SKM-1 treated with dmso at 0.1 percent for 144 hours (cell line): ENCODE measurements around the gene EPG5.
"Not testable (repeated sequence)": the region's sequence is repeated elsewhere in the genome, so short reads cannot be mapped to it uniquely, and the experiment has no call there.

ENCODE experiments used
- DNase-seq: peaks from one replicate; lab custom pipeline; 2025; ENCODE audit not compliant: unreplicated experiment; lab: John Stamatoyannopoulos, UW

Gene EPG5

DNA sequence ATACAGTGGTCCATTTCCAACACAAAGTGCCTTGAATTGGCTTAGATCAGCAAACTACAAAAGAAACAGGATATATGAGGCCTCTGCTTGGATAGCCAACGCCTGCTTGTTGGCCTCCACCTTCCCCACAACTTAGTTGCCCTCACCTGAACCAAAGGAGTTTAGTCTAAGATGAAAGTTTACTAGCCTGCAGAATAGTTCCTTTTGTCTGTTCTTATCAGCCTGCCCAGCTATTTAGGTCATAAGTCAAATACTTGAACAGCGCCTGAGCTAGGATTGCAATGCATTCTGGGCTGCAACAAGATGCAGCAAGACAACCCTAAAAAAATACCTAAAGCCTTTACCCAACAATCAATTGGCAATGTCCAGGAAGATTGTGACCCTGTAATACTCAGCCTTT is 13.1 kb upstream of the EPG5 start:
- no peak for DNase-seq

DNA sequence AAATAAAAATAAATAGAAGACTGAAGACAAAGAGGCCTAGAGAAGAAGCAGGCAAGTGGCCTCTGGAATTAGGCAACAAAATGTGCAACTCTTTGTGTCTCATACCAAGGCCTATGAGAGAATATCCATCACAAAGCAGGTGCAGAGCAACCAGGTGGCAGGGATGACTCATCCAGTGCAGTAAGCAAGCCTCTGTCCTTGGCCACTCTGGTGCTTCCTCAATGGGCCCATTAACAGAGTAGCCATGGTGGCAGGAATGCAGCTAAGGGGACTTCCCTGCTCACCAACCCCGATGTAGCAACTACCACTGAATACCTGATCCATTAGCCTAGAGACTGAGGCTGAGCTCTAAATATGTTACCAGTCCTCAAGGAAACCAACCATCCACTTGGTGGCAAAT is 11.0 kb upstream of the EPG5 start:
- DNase-seq = no peak

DNA sequence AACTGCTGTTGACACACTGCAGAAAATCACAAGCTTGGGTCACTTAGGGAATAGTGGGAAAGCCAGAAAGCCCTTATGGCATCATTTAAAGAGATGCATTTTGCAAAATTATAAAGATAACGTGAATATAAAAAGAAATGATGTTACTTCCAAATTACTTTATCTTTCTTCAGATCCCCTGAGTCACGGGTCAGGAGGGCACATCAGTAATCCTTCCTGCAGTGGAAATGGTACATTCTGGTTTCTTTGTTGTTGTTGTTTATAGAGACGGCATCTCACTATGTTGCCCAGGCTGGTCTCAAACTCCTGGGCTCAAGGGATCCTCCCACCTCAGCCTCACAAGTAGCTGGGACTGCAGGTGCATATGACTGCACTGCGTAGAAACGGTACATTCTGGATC is 9.8 kb upstream of the EPG5 start:
- DNase-seq = no peak

DNA sequence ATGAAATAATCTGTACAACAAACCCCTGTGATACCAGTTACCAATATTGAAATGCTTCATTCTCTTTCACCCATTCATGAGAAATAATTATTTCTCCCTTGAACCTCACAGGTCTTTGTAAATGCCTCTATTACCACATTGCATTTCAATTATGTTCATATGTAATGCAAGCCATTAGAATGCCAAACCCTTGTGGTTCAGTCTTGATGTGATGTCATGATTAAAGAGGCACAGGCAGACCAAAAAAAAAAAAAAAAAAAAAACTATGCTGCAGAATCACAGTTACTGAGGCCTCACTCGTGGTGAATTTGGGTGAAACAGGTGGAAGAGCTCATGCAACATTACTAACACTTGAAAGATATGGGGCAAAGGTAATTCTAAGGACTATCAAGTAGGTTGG is 9.4 kb upstream of the EPG5 start:
- no peak for DNase-seq

DNA sequence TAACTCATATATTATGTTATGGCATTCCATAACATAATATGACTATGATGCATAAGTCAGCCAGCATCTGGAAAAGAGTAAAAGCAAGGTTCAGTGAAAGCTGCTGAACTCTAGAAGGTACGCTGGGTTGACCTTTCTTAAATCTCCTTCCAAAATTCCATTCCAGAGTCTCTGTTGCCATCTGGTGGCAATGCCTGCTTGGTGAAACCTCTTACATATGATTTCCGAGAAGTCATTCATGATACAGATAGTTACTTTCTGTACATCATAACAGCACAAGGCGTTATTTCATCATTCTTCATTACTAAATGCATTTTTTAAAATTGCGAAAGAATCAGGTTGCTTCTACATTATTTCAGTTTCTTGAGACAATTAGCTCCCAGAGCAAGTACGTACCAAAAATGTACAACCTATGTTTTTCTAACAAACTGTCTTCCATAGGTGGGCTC is 7.0 kb upstream of the EPG5 start:
- DNase-seq = peak; percentile 70

DNA sequence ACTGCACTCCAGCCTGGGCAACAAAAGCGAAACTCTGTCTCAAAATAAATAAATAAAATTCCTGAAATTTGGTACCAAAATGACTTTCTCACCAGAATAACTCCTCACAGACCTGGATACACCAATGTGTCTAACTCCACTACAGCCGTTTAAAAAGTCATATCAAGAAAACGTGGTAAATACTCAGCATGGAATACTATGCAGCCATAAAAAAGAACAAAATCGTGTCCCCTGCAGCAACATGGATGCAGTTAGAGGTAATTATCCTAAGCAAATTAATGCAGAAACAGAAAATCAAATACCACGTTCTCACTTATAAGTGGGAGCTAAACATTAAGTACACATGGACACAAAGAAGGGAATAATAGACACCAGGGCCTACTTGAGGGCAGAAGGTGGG is 2.2 kb downstream of the EPG5 start:
- DNase-seq = not testable (repeated sequence)

DNA sequence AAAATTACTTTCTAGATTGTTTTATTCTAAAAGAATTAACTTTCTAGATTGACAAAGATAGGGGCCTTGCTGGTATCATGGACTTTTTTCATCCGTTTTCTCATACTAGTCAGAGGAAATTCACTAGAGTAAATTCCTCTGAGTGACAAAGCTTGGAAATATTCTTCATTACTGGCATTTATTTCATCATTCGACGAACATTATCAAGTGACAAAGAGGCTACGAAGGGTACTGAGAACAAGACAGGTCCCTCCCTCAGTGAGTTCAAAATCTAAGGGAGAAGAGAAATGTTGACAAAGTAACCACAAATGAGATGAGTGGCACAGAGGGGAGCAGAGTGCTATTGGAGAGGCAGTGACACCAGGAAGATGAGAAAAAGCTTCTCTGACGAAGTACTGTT is 4.3 kb downstream of the EPG5 start:
- DNase-seq = no peak

DNA sequence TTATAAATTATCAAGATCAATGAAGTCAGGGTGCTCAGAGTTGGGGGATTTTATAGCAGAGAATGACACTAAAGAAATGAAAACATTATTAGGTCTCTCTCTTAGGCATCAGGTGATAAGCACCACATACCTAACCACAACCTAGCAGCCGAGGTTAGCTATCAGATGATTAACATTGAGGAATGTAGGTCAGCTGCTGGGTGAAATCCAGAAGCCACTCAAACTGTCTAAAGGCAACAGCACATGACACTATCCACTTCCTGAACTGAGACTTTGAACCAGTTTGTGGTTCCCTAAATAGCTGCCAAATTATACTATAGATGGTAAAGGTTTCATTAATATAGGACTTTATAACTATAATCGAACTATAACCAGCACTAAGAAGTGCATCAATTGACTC is 4.7 kb downstream of the EPG5 start:
- DNase-seq = no peak

DNA sequence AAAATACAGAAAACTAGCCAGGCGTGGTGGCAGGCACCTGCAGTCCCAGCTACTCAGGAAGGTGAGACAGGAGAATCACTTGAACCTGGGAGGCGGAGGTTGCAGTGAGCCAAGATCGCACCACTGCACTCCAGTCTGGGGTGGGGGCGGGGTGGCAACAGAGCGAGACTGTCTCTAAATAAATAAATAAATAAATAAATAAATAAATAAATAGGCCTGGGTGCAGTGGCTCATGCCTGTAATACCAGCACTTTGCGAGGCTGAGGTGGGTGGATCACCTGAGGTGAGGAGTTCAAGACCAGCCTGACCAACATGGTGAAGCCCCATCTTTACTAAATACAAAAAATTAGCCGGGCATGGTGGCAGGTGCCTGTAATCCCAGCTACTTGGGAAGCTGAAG is 7.6 kb downstream of the EPG5 start:
- not testable (repeated sequence) for DNase-seq

DNA sequence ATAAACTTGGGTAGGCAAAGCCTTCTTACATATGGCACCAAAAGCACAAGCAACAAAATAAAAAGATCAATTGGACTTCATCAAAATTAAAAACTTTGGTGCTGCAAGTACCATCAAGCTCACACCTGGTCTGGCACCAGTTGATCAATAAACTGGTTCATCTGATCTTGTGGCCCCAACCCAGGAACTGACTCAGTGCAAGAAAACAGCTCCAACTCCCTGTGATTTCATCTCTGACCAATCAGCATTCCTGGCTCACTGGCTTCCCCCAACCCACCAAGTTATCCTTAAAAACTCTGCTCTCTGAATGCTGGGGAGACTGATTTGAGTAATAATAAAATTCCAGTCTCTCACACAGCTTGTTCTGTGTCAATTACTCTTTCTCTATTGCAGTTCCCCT is 8.4 kb downstream of the EPG5 start:
- no peak for DNase-seq

DNA sequence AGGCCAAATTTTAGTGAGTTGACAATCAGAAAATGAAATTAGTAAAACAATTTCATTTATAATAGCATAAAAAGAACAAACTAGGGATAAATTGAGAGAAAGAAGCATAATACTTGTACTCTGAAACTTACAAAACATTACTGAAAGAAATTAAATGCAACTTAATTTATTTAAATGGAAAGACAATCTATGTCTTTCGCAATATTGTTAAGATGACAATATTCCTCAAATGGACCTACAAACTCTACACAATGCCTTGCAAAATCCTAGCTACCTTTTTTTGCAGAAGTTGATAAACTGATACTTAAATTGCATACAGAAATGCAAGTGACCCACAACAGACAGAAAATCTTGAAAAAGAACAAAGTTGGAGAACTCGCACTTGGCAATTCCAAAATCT is 9.1 kb downstream of the EPG5 start:
- no peak for DNase-seq

DNA sequence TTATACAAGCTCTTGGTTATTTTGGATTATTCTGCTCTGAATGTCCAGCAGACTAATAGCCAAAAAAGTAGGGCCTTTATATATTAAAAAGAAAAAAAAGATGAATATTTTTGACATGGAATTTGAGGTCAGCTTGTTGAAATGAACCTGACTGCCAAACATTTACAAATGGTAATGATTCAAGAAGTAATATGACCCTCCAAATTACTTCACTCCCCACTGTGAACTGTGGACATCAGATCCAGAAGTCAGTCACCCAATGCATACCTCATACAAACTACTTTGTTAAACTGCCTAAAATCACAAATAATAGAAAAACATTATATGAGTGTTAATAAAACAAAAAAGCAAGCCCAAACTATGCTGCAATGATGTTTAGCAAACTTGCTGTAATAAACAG is 10.0 kb downstream of the EPG5 start:
- no peak for DNase-seq

DNA sequence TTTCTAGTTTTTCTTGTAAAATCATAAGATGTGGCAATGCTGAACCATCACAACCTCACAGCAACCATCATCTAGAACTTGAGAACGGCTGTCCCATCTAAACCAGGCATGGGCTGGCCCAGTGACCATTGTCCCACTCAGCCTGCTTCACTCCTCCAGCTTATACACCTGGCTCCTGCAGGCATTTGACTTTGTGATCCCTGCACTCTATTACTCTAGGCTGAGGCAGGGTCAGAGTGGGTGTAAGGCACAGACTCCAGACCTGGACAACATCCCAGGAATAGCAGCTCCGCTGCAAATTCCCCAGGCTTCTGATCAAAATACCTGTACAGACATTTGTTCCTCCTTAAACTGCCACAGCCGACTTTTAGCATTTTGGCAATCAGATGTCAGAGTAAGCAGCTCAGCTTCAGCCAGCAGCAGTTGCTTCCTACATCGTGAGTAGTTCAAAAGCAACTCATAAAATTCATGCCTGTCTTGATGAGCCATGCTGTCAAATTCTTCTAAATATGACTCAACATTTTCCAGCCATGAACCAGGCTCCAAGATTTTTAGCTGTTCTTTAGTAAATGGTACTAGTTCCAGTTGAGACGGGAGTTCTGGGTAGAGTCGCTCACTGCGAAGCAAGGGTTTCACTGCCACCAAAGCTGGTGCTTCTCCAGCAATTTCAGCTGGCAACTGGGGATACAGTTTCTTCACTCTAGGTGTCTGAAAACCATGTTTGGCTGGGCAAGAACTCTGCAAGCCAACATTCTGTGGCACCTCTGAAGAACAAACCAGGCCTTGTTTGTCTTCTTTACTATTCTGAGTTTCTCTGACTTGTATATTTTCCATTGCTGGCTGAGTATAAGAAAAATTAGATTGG is 12.8 kb downstream of the EPG5 start:
- no peak for DNase-seq

DNA sequence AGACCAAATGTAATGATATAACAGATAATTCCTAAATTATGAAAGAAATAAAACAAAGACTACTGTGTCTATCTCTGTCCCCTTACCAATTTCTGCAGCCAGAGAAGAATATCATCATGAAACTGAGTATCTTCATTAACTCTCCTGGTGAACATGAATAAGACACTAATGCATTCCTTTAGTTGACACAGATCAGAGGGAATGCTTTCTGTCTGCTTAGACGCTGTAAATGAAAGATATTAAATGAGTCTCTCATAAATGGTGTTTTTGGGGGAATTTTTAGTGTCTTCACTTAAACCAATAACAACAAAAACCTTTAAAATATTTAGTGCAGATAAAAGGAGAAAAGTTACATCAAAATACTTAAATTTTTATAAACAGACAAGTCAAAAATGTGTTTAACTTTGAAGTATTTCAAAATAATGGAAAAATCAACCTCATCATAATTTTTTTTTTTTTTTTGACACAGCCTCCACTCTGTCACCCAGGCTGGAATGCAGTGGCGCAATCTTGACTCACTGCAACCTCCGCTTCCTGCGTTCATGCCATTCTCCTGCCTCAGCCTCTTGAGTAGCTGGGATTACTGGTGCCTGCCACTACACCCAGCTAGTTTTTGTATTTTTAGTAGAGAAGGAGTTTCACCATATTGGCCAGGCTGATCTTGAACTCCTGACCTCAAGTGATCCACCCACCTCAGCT is 16.0 kb downstream of the EPG5 start:
- DNase-seq = no peak

DNA sequence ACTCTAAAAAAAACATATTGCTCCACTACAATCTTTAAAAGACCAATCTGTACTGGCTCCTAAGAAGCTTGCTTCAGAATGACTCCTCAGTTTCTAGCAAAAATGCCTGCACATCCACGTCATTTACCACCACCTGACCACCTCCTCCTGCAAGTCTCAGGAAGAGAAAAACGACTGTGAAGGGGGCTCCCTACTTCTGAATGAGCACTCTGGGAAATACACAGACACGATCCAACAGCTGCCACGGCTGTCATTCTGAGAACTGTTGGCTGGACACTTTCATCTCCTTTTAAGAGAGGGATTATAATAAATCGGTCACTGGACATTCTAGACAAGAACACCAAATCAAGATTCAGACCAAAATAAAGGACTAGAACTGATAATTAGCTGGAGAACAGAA is 21.5 kb downstream of the EPG5 start:
- no peak for DNase-seq

DNA sequence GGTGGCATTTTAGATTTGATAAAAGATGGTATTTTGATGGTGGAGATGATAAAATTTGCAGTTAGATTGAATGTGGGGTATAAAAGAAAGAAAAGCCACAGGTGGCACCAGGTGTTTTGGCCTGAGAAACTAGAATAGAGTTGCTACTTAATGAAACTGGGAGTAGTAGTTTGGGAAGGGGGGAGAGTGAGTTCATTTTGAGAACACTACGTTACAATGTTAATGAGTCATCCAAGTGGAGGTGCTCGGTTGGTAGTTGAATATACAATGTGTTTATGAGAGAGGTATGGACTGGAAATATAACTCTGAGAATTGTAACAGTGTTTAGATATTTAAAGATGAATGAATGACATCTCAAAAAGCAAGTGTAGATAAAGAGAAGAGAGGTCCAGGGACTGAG is 26.4 kb downstream of the EPG5 start:
- no peak for DNase-seq

DNA sequence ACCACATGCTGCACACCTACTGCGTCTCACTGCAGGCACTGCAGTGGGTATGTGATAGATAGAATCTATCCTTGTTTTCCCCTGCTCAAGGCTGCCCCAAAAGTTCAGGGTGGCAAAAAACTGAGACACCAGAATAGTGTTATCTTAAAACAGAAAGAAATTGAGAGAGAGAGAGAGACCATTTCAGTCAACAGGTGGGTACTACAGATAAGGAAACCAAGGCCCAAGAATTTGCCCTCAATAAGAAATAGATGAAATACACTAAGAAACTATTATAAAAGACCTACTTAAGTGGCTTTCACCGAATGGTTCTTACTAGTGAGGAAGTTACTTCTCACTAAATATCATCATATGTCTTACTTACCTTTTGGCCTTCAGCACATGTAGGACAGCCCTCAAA is 27.9 kb downstream of the EPG5 start:
- no peak for DNase-seq

DNA sequence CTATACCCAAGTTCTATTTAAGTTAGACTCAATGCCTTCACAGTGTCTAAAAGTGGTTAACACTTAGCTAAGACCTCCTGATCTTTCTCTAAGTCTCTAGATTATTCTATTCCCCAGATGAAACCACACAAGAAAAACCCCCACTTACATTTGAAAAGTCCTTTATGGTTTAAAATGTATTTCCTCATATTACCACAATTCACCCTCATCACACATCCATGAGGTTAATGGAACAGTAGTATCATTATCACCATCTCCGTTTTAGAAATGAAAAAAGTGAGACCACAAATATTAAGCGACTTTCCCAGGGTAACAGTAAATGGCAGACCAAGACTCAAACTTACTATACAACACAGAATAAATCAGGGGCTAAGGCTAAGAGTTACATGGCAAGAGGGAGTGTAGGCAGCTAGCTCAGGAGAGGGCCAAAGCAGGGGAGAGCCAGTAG is 28.6 kb downstream of the EPG5 start:
- no peak for DNase-seq

DNA sequence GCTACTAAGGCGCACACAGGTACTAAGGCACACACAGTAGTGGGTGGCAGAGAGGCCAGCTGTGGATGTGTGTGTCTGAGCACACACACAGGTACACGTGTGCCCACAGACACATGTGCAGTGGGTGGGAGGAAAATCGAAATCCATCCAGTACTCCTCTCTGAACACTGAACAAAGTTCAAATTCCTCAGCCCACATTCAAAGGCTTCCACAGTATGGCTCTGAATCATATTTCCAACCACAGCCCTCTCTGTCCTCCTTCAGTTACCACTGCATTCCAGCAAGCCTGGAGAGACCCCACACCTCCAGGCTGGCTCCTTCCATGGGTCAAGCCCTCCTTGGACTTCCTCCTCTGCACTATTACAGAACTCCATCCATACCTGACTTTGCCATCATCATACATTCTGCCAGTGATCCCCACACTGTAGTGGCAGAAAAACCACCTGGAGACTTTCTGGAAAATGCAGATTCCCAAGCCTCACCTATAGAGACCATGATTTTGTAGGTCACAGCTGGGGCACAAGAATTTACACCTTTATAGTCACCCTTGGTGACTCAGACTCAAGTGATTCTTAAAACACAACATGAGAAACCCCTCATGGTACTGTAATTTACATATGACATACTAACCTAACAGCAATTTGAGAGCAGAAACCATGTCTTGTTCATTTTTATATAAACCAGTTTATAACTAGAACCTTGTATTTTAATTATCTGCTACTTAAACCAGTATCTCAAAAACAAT is 31.4 kb downstream of the EPG5 start:
- DNase-seq = no peak

DNA sequence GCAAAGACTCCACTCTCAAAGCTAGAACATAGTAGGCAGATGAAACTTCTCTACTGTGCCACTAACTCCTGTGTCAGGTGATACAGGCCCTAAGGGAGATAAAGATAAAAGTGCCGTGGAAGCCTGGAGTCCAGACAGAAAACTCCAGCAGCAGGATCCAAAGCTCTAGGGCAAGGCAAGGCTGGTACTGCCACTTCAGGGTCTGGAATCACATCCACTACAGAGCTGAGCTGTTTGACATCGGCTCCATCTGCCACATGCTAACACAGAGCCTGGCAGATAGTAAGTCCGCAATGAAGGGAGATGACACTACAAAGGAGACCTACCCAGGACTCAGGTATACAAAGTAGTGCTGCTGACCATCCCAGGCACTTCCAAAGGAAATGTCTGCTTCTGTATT is 34.4 kb downstream of the EPG5 start:
- DNase-seq = no peak

DNA sequence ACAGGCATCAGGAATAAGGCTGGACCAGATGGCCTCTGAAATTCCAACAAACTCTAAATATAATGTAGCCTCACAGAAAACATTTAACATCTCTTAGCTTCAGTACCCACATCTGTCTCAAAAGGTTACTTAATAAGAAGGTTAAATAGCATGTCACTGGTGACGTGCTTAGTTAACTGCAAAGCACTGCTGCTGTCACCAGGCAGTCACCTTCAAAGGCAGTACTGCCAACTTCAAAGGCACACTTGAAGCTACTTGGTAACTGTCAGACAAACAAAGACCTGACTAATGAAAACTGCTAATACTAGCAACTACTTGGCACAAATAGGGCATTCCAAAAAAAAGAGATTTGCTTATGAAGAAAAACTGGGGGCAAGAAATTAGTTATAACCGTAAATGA is 36.2 kb downstream of the EPG5 start:
- no peak for DNase-seq

DNA sequence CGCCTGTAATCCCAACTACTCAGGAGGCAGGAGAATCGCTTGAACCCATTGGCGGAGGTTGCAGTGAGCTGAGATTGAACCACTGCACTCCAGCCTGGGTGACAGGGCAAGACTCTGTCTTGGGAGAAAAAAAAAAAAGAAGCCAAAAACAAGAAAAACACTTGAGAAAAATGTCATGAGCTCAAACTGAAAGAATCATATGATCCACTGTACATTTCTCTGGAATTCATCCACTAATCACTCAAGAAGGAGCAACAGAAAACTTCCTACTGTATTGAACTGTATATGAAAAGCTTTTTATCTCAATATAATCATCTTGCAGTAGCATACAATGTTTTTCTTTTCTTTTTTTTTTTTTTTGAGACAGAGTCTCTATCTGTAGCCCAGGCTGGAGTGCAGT is 40.4 kb downstream of the EPG5 start:
- DNase-seq = no peak
